DND-41 (cell line): Measurements from ENCODE around the gene KIAA1755.
A peak's percentile ranks its signal among the peaks of the same experiment; 100 is the strongest.
"Not testable (repeated sequence)": the region's sequence is repeated elsewhere in the genome, so short reads cannot be mapped to it uniquely, and the experiment has no call there.

Source experiments
- ATAC-seq: fragments of 200-7000 bp; cut with Tn5 transposase; 3 replicates; pipeline ENCODE4 v1.9.1; 2021; ENCODE audit warnings: low read depth; ENCODE audit not compliant: insufficient read depth
- DNase-seq: peaks from one replicate; pipeline ENCODE4 v3.0.0-alpha.2; 2020
- H2AFZ ChIP-seq: 2 replicates; pipeline ENCODE4 v1.6.0; 2012; ENCODE audit warnings: low read depth, low read length
- H3K27ac ChIP-seq: 2 replicates; pipeline ENCODE4 v1.5.1; 2012; ENCODE audit warnings: low read length, inconsistent platforms
- H3K27me3 ChIP-seq: fragments of 200-600 bp; sonication (generic); 2 replicates; pipeline ENCODE4 v1.6.0; 2012; ENCODE audit warnings: low read length, mild to moderate bottlenecking, inconsistent platforms; ENCODE audit not compliant: insufficient read depth, poor library complexity
- H3K36me3 ChIP-seq: 2 replicates; pipeline ENCODE4 v1.5.1; 2012; ENCODE audit warnings: low read length, inconsistent platforms; ENCODE audit not compliant: insufficient read depth
- H3K4me1 ChIP-seq: 2 replicates; pipeline ENCODE4 v1.5.1; 2012; ENCODE audit warnings: mild to moderate bottlenecking, low read length; ENCODE audit not compliant: insufficient read depth
- H3K4me2 ChIP-seq: 2 replicates; pipeline ENCODE4 v1.6.0; 2012; ENCODE audit warnings: mild to moderate bottlenecking, moderate library complexity, low read length, inconsistent platforms; ENCODE audit not compliant: insufficient read depth
- H3K4me3 ChIP-seq, 2 experiments: fragments of 200-600 bp in 1 of 2; shearing (Covaris generic) in 1 of 2; 2 replicates each; pipeline ENCODE4 v1.5.1; 2012 to 2016; ENCODE audit warnings: inconsistent platforms in 2 of 2, low read length in 2 of 2, mild to moderate bottlenecking in 2 of 2, low read depth in 1 of 2, moderate library complexity in 1 of 2
- H3K79me2 ChIP-seq: 2 replicates; pipeline ENCODE4 v1.6.0; 2012; ENCODE audit warnings: low read length, inconsistent platforms; ENCODE audit not compliant: insufficient read depth
- H3K9ac ChIP-seq: 2 replicates; pipeline ENCODE4 v1.6.0; 2012; ENCODE audit warnings: low read depth, mild to moderate bottlenecking, inconsistent platforms, low read length, moderate library complexity
- H3K9me3 ChIP-seq: 2 replicates; pipeline ENCODE4 v1.5.1; 2012; ENCODE audit warnings: low read length, moderate library complexity, mild to moderate bottlenecking, inconsistent platforms; ENCODE audit not compliant: insufficient read depth, severe bottlenecking
- H4K20me1 ChIP-seq: 2 replicates; pipeline ENCODE4 v1.6.0; 2012; ENCODE audit warnings: low read length; ENCODE audit not compliant: insufficient read depth
- CTCF ChIP-seq: IDR thresholded peaks from 2 replicates; pipeline ENCODE4 v1.5.1; 2012; ENCODE audit warnings: borderline replicate concordance, low read length, moderate library complexity, mild to moderate bottlenecking; ENCODE audit not compliant: poor library complexity, severe bottlenecking; ENCODE audit errors: extremely low read depth
- EZH2 ChIP-seq: IDR thresholded peaks from 3 replicates; pipeline ENCODE4 v1.6.1; 2012; ENCODE audit warnings: borderline replicate concordance, low read depth, mild to moderate bottlenecking, moderate library complexity, low read length, inconsistent platforms; ENCODE audit not compliant: severe bottlenecking

The KIAA1755 gene

GRCh38 chr20:38290829-38291814 lies 30.6 kb upstream of the KIAA1755 start:
- H3K27me3 ChIP-seq: peaks cover 22% of the 10 kb centered on the region
- H3K27ac ChIP-seq: no peak overlapping the region
- H3K4me1 ChIP-seq: no peaks in the 10 kb centered on the region
- no peaks in the 10 kb centered on the region for H3K36me3 ChIP-seq
- H3K9me3 ChIP-seq: no peaks in the 10 kb centered on the region
- H4K20me1 ChIP-seq: peaks cover 4% of the 10 kb centered on the region
- H3K4me2 ChIP-seq: no peak overlapping the region
- H2AFZ ChIP-seq: no peak overlapping the region
- H3K4me3 ChIP-seq: no peak overlapping the region
- ATAC-seq (no peak), DNase-seq (peak; percentile 17)
- H3K79me2 ChIP-seq: no peaks in the 10 kb centered on the region
- TF ChIP-seq EZH2 (no peak), CTCF (peak; percentile 52)
- H3K9ac ChIP-seq: no peak overlapping the region

GRCh38 chr20:38286586-38287531 lies 26.3 kb upstream of the KIAA1755 start:
- H3K9ac ChIP-seq: no peak overlapping the region
- ATAC-seq (no peak), DNase-seq (no peak)
- no peak overlapping the region for H3K27ac ChIP-seq
- no peaks in the 10 kb centered on the region for H3K4me1 ChIP-seq
- peaks cover 3% of the 10 kb centered on the region for H3K27me3 ChIP-seq
- TF ChIP-seq CTCF (no peak), EZH2 (no peak)
- no peaks in the 10 kb centered on the region for H3K79me2 ChIP-seq
- no peak overlapping the region for H2AFZ ChIP-seq
- H3K4me3 ChIP-seq: no peak overlapping the region
- no peaks in the 10 kb centered on the region for H3K36me3 ChIP-seq
- no peaks in the 10 kb centered on the region for H3K9me3 ChIP-seq
- no peak overlapping the region for H3K4me2 ChIP-seq
- no peaks in the 10 kb centered on the region; the same call in 1 of the 2 replicates for H4K20me1 ChIP-seq

GRCh38 chr20:38284893-38285444 lies 24.4 kb upstream of the KIAA1755 start:
- TF ChIP-seq EZH2: no peak
- no peak for TF ChIP-seq CTCF
- no peaks in the 10 kb centered on the region; the same call in 1 of the 2 replicates for H4K20me1 ChIP-seq
- H3K36me3 ChIP-seq: no peaks in the 10 kb centered on the region
- H3K79me2 ChIP-seq: no peaks in the 10 kb centered on the region
- H2AFZ ChIP-seq: no peak overlapping the region
- H3K4me3 ChIP-seq: no peak overlapping the region
- H3K9me3 ChIP-seq: no peaks in the 10 kb centered on the region
- H3K4me2 ChIP-seq: no peak overlapping the region
- no peak for ATAC-seq
- H3K4me1 ChIP-seq: no peaks in the 10 kb centered on the region
- DNase-seq: no peak
- H3K9ac ChIP-seq: no peak overlapping the region
- H3K27me3 ChIP-seq: peaks cover 3% of the 10 kb centered on the region
- H3K27ac ChIP-seq: no peak overlapping the region

- not testable (repeated sequence) for H2AFZ ChIP-seq, H3K9ac ChIP-seq, H3K4me1 ChIP-seq, H3K27ac ChIP-seq, DNase-seq, H3K4me2 ChIP-seq, H3K36me3 ChIP-seq, ATAC-seq, H4K20me1 ChIP-seq, H3K4me3 ChIP-seq, H3K27me3 ChIP-seq, H3K79me2 ChIP-seq, H3K9me3 ChIP-seq
Observed at GRCh38 chr20:38284066-38284650, 23.6 kb upstream of the KIAA1755 start.
